ENCODE results near the gene IQGAP2. TPM values are rescaled to one million over a fixed set of nuclear protein-coding genes. Genes with fewer than 3 reads are reported as not detected.
"Not testable (repeated sequence)": the region's sequence is repeated elsewhere in the genome, so short reads cannot be mapped to it uniquely, and the experiment has no call there.

The IQGAP2 gene
- polyA plus RNA-seq, 1 donor = 8.2 TPM

GRCh38 chr5:76603991-76604390 lies 200.9 kb downstream of the IQGAP2 start:
- not testable (repeated sequence) for DNase-seq (ENCODE audit: low read depth)

GRCh38 chr5:76604838-76605237 lies 201.8 kb downstream of the IQGAP2 start:
- DNase-seq (ENCODE audit: low read depth) = no peak

- DNase-seq (ENCODE audit: low read depth) = no peak
Measured at GRCh38 chr5:76606701-76607100, 203.6 kb downstream of the IQGAP2 start.

- no peak for DNase-seq (ENCODE audit: low read depth)
Measured at GRCh38 chr5:76607353-76607871, 204.3 kb downstream of the IQGAP2 start.

GRCh38 chr5:76608833-76609232 lies 205.7 kb downstream of the IQGAP2 start:
- no peak for DNase-seq (ENCODE audit: low read depth)

- no peak for DNase-seq (ENCODE audit: low read depth)
Measured at GRCh38 chr5:76610196-76610595, 207.1 kb downstream of the IQGAP2 start.

GRCh38 chr5:76612942-76613341 lies 209.9 kb downstream of the IQGAP2 start:
- no peak for DNase-seq (ENCODE audit: low read depth)

GRCh38 chr5:76615759-76616158 lies 212.7 kb downstream of the IQGAP2 start:
- no peak for DNase-seq (ENCODE audit: low read depth)

GRCh38 chr5:76616206-76616605 lies 213.1 kb downstream of the IQGAP2 start:
- DNase-seq (ENCODE audit: low read depth) = no peak

GRCh38 chr5:76617229-76617628 lies 214.1 kb downstream of the IQGAP2 start:
- no peak for DNase-seq (ENCODE audit: low read depth)

- DNase-seq (ENCODE audit: low read depth) = no peak
Measured at GRCh38 chr5:76617675-76618074, 214.6 kb downstream of the IQGAP2 start.

- no peak for DNase-seq (ENCODE audit: low read depth)
Measured at GRCh38 chr5:76620166-76620565, 217.1 kb downstream of the IQGAP2 start.

GRCh38 chr5:76622076-76622475 lies 219.0 kb downstream of the IQGAP2 start:
- DNase-seq (ENCODE audit: low read depth) = no peak

GRCh38 chr5:76622973-76623596 lies 220.0 kb downstream of the IQGAP2 start, which contains the start of gene F2RL2:
Gene F2RL2, minus strand, starts transcription at chr5:76623403. Its CDS starts 173 bp downstream, at chr5:76623230.
- DNase-seq (ENCODE audit: low read depth) = no peak

GRCh38 chr5:76625087-76625815 lies 222.2 kb downstream of the IQGAP2 start:
- DNase-seq (ENCODE audit: low read depth) = no peak

GRCh38 chr5:76626738-76627137 lies 223.7 kb downstream of the IQGAP2 start:
- DNase-seq (ENCODE audit: low read depth) = no peak

- no peak for DNase-seq (ENCODE audit: low read depth)
Measured at GRCh38 chr5:76634661-76635060, 231.6 kb downstream of the IQGAP2 start.

GRCh38 chr5:76637490-76637889 lies 234.4 kb downstream of the IQGAP2 start:
- no peak for DNase-seq (ENCODE audit: low read depth)

GRCh38 chr5:76638479-76638878 lies 235.4 kb downstream of the IQGAP2 start:
- no peak for DNase-seq (ENCODE audit: low read depth)

- DNase-seq (ENCODE audit: low read depth) = peak; percentile 29
Measured at GRCh38 chr5:76641514-76642120, 238.5 kb downstream of the IQGAP2 start.

- DNase-seq (ENCODE audit: low read depth) = no peak
Measured at GRCh38 chr5:76642390-76643040, 239.4 kb downstream of the IQGAP2 start.

- DNase-seq (ENCODE audit: low read depth) = no peak
Measured at GRCh38 chr5:76643371-76643770, 240.3 kb downstream of the IQGAP2 start.
